HEK293 (cell line): Measurements from ENCODE around the gene SUMF1.

Experiments
- CTCF ChIA-PET: fragments of 350-600 bp; formaldehyde crosslinking; extraction: SDS; loops from one replicate; lab custom pipeline; 2021; ENCODE audit warnings: antibody characterized with exemption; lab: Yijun Ruan, JAX
- POLR2A ChIA-PET: fragments of 300-600 bp; formaldehyde crosslinking; extraction: SDS; loops from one replicate; lab custom pipeline; 2020; ENCODE audit warnings: antibody characterized with exemption, inconsistent platforms; lab: Yijun Ruan, JAX
- H3K27ac ChIP-seq: fragments of 200-500 bp; sonication (Bioruptor generic); 2 replicates; pipeline ENCODE4 v1.5.1; 2014; ENCODE audit warnings: low read depth, low read length, control low read depth, inconsistent platforms; ENCODE audit errors: extremely low read depth
- H3K36me3 ChIP-seq, 2 experiments: fragments of 200-500 bp in 1 of 2; sonication (Bioruptor generic) in 1 of 2; 1 replicate in 1 of 2; 2 replicates in 1 of 2; pipeline ENCODE4 v1.5.1; 2014 to 2017; ENCODE audit warnings: inconsistent platforms in 2 of 2, low read length in 2 of 2; ENCODE audit not compliant: control insufficient read depth in 2 of 2, insufficient read depth in 1 of 2
- H3K4me1 ChIP-seq: fragments of 200-500 bp; sonication (Bioruptor generic); 2 replicates; pipeline ENCODE4 v1.5.1; 2014; ENCODE audit warnings: mild to moderate bottlenecking, low read length, inconsistent platforms; ENCODE audit not compliant: control insufficient read depth, insufficient read depth
- H3K4me3 ChIP-seq: 2 replicates; pipeline ENCODE4 v1.5.1; 2011; ENCODE audit warnings: low read depth, mild to moderate bottlenecking, control low read depth, low read length, moderate library complexity
- H3K9me3 ChIP-seq: fragments of 200-500 bp; sonication (Bioruptor generic); 2 replicates; pipeline ENCODE4 v1.5.1; 2014; ENCODE audit warnings: low read depth, low read length, inconsistent platforms; ENCODE audit not compliant: control insufficient read depth, insufficient read depth
- CTCF ChIP-seq: fragments of 450-650 bp; formaldehyde crosslinking; IDR thresholded peaks from 2 replicates; pipeline ENCODE4 v1.5.1; 2016; ENCODE audit warnings: missing biosample characterization, missing genetic modification characterization
- KLF16 ChIP-seq: fragments of 450-650 bp; formaldehyde crosslinking; IDR thresholded peaks from 2 replicates; pipeline ENCODE4 v1.5.1; 2017; ENCODE audit warnings: missing biosample characterization, missing genetic modification characterization
- PBX3 ChIP-seq: sonication (generic); formaldehyde crosslinking; IDR thresholded peaks from 2 replicates; pipeline ENCODE4 v1.8.1; 2022; ENCODE audit warnings: mild to moderate bottlenecking, moderate library complexity, missing genetic modification reagents
- PRDM6 ChIP-seq: fragments of 450-650 bp; formaldehyde crosslinking; IDR thresholded peaks from 2 replicates; pipeline ENCODE4 v1.5.1; 2017; ENCODE audit warnings: missing biosample characterization, missing genetic modification characterization
- ZBTB10 ChIP-seq: fragments of 450-650 bp; formaldehyde crosslinking; IDR thresholded peaks from 2 replicates; pipeline ENCODE4 v1.5.1; 2016; ENCODE audit warnings: missing biosample characterization, missing genetic modification characterization
- ZBTB8A ChIP-seq: fragments of 450-650 bp; formaldehyde crosslinking; IDR thresholded peaks from 2 replicates; pipeline ENCODE4 v1.5.1; 2016; ENCODE audit warnings: missing biosample characterization, missing genetic modification characterization
- ZEB2 ChIP-seq: fragments of 450-650 bp; formaldehyde crosslinking; IDR thresholded peaks from 2 replicates; pipeline ENCODE4 v1.5.1; 2016; ENCODE audit warnings: missing biosample characterization, missing genetic modification characterization
- ZNF221 ChIP-seq: fragments of 450-650 bp; formaldehyde crosslinking; IDR thresholded peaks from 2 replicates; pipeline ENCODE4 v1.5.1; 2017; ENCODE audit warnings: missing biosample characterization, missing genetic modification characterization, borderline replicate concordance
- ZNF248 ChIP-seq: fragments of 450-650 bp; formaldehyde crosslinking; IDR thresholded peaks from 2 replicates; pipeline ENCODE4 v1.5.1; 2017; ENCODE audit warnings: missing biosample characterization, missing genetic modification characterization
- ZNF26 ChIP-seq: fragments of 450-650 bp; formaldehyde crosslinking; IDR thresholded peaks from 2 replicates; pipeline ENCODE4 v1.5.1; 2016; ENCODE audit warnings: missing biosample characterization, missing genetic modification characterization
- ZNF274 ChIP-seq, 2 experiments: fragments of 200-500 bp in 1 of 2; fragments of 450-650 bp in 1 of 2; sonication (Bioruptor generic) in 1 of 2; formaldehyde crosslinking in 1 of 2; IDR thresholded peaks; 2 replicates each; pipeline versions ENCODE4 v1.5.1 to v1.6.1; 2014 to 2016; ENCODE audit warnings: borderline replicate concordance in 1 of 2, inconsistent platforms in 1 of 2, low read length in 1 of 2, missing biosample characterization in 1 of 2, missing genetic modification characterization in 1 of 2
- ZNF37A ChIP-seq: fragments of 450-650 bp; IDR thresholded peaks from 2 replicates; pipeline ENCODE4 v1.5.1; 2018; ENCODE audit warnings: missing biosample characterization, missing genetic modification characterization
- ZNF394 ChIP-seq: fragments of 450-650 bp; formaldehyde crosslinking; IDR thresholded peaks from 2 replicates; pipeline ENCODE4 v1.5.1; 2016; ENCODE audit warnings: missing biosample characterization, missing genetic modification characterization, mild to moderate bottlenecking, moderate library complexity, borderline replicate concordance
- ZNF416 ChIP-seq: fragments of 450-650 bp; formaldehyde crosslinking; IDR thresholded peaks from 2 replicates; pipeline ENCODE4 v1.5.1; 2016; ENCODE audit warnings: missing biosample characterization, missing genetic modification characterization
- ZNF449 ChIP-seq: fragments of 450-650 bp; formaldehyde crosslinking; IDR thresholded peaks from 2 replicates; pipeline ENCODE4 v1.5.1; 2017; ENCODE audit warnings: missing biosample characterization, mild to moderate bottlenecking, missing genetic modification characterization, moderate library complexity
- ZNF48 ChIP-seq: fragments of 450-650 bp; formaldehyde crosslinking; IDR thresholded peaks from 2 replicates; pipeline ENCODE4 v1.5.1; 2016; ENCODE audit warnings: missing biosample characterization, missing genetic modification characterization
- ZNF837 ChIP-seq: fragments of 450-650 bp; formaldehyde crosslinking; IDR thresholded peaks from 2 replicates; pipeline ENCODE4 v1.5.1; 2016; ENCODE audit warnings: missing biosample characterization, missing genetic modification characterization
- ZSCAN16 ChIP-seq: fragments of 450-650 bp; formaldehyde crosslinking; IDR thresholded peaks from 2 replicates; pipeline ENCODE4 v1.5.1; 2016; ENCODE audit warnings: missing biosample characterization, missing genetic modification characterization
- ZSCAN30 ChIP-seq: fragments of 450-650 bp; IDR thresholded peaks from 2 replicates; pipeline ENCODE4 v1.5.1; 2018; ENCODE audit warnings: missing biosample characterization, mild to moderate bottlenecking, missing genetic modification characterization, moderate library complexity
- ZSCAN5A ChIP-seq: fragments of 450-650 bp; formaldehyde crosslinking; IDR thresholded peaks from 2 replicates; pipeline ENCODE4 v1.5.1; 2016; ENCODE audit warnings: missing biosample characterization, missing genetic modification characterization

Gene SUMF1

GRCh38 chr3:4409415-4409814, 57.7 kb downstream of the SUMF1 start (continued):
- TF ChIP-seq ZNF274 (IDR thresholded peaks at IDR 0.05; ENCODE audit: low read length): no peak
- no peak for TF ChIP-seq ZNF274 (tag by site-specific recombination; IDR thresholded peaks at IDR 0.05; ENCODE audit: borderline replicate concordance)
- no peak for TF ChIP-seq ZNF394 (tag by site-specific recombination)
- TF ChIP-seq PBX3 (CRISPR knock-in tag): no peak
- no peak for TF ChIP-seq ZNF449

GRCh38 chr3:4408958-4409357, 58.1 kb downstream of the SUMF1 start:
- Histone ChIP-seq H3K4me3 (no peak overlapping the region), H3K9me3 (no peaks in the 10 kb centered on the region), H3K36me3 (peaks cover 0 to 3% of the 10 kb centered on the region in 2 experiments; a peak in 2 of 3 replicates), H3K27ac (no peak overlapping the region)
- POLR2A ChIA-PET: no interaction called here
- TF ChIP-seq PRDM6 (tag by site-specific recombination): no peak
- no peak for TF ChIP-seq ZSCAN16
- no peak for TF ChIP-seq ZBTB8A
- no peak for TF ChIP-seq ZNF37A (tag by site-specific recombination)
- TF ChIP-seq KLF16 (tag by site-specific recombination): no peak
- no peak for TF ChIP-seq ZEB2 (tag by site-specific recombination)
- no peak for TF ChIP-seq CTCF (tag by site-specific recombination)
- no peak for TF ChIP-seq ZNF416 (tag by site-specific recombination)
- no peak for TF ChIP-seq ZSCAN30 (tag by site-specific recombination)
- no peak for TF ChIP-seq ZNF221
- no peak for TF ChIP-seq ZNF248 (tag by site-specific recombination)
- TF ChIP-seq ZNF837 (tag by site-specific recombination): no peak
- no peak for TF ChIP-seq ZSCAN5A (tag by site-specific recombination)
- TF ChIP-seq ZNF26 (tag by site-specific recombination): no peak
- no peak for TF ChIP-seq ZNF48 (tag by site-specific recombination)
- TF ChIP-seq ZBTB10 (tag by site-specific recombination): no peak
- TF ChIP-seq, all 188 proteins: peak for 0
- CTCF ChIA-PET: interaction anchor here (0.7 to 1.0 kb wide), 2 partner anchors 11 to 58 kb away, joined by 3 to 4 read pairs; no protein-coding TSS in a partner anchor
- H3K4me1 ChIP-seq: no peaks in the 10 kb centered on the region
